Posterior cingulate gyrus (tissue), 11 donors: Measurements from ENCODE around the gene CEP97.
A peak's percentile ranks its signal among the peaks of the same experiment; 100 is the strongest.
"Not testable (repeated sequence)": the region's sequence is repeated elsewhere in the genome, so short reads cannot be mapped to it uniquely, and the experiment has no call there.

Experiments
- DNase-seq, 10 donors: peaks; one replicate each; pipeline versions ENCODE4 v3.0.0 to v3.0.0-alpha.2; 2020 to 2021; ENCODE audit warnings: mixed read lengths in 3 of 10
- intact Hi-C: fragments of 100-400 bp; cut with DNase I; formaldehyde crosslinking; loops from one replicate; pipeline ENCODE4 v1.15.1; 2023

The CEP97 gene

DNA sequence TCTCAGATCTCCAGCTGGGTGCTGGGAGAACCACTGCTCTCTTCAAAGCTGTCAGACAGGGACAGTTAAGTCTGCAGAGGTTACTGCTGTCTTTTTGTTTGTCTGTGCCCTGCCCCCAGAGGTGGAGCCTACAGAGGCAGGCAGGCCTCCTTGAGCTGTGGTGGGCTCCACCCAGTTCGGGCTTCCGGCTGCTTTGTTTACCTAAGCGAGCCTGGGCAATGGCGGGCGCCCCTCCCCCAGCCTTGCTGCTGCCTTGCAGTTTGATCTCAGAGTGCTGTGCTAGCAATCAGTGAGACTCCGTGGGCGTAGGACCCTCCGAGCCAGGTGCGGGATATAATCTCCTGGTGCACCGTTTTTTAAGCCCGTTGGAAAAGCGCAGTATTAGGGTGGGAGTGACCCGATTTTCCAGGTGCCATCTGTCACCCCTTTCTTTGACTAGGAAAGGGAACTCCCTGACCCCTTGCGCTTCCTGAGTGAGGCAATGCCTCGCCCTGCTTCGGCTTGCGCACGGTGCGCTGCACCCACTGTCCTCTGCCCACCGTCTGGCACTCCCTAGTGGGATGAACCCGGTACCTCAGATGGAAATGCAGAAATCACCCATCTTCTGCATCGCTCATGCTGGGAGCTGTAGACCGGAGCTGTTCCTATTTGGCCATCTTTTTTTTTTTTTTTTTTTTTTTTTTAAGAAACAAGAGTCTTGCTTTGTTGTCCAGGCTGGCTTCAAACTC, 29.1 kb downstream of the CEP97 start:
- DNase-seq, intact Hi-C loops: not testable (repeated sequence)

DNA sequence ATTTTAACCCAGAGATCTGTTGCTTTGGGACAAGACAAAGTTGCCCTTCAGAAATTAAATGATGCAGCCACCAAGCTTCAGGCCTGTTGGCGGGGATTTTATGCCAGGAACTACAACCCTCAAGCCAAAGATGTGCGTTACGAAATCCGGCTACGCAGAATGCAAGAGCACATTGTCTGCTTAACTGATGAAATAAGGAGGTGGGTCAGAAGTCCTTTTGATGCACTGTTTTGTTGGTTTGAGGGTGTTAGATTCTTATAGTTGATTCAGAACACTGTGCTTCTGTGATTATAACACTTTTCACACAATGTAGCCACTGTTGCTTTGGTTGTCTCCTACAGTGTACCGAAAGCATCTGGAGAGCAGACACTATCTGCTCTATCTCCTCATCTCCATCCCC, 33.8 kb downstream of the CEP97 start:
- intact Hi-C loops = no loop called here
- DNase-seq = peak in 1 of 10 donors; percentile 22

DNA sequence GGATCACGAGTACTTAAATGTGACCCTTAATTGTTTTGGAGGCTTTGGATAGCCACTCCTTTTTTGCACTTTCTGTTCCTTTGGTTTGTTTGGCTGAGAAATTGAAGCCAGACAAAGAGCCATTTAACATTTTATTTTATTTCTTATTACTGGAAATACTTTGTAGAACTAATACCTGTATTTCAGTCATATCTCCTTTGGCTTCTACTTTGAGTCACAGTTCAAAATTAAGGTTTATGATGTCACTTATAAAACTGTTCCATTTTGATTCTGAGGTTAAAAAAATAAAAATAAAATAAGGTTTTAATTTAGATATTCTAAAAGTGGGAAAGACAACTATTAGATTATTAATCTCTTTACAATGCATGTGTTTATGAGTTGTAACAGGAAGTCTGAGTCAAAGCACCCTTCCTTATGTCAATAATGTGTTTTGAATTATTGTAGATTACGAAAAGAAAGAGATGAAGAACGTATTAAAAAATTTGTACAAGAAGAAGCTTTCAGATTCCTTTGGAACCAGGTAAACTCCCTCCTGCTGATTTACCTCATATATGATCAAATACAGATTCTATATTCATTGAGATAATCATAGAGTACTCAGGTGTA, 37.7 kb downstream of the CEP97 start:
- no peak for DNase-seq
- intact Hi-C loops = no loop called here

GRCh38 chr3:101777745-101778281, 53.4 kb downstream of the CEP97 start:
- intact Hi-C loops = loop anchor here (2.0 to 5.0 kb wide), 2 partner anchors 53 to 91 kb away; partner anchors contain the start of genes CEP97 and RPL24
- not testable (repeated sequence) for DNase-seq

- intact Hi-C loops = loop anchor here (2.0 to 5.0 kb wide), 2 partner anchors 54 to 91 kb away; partner anchors contain the start of genes CEP97 and RPL24
- no peak for DNase-seq
These were observed 54.1 kb downstream of the CEP97 start for GRCh38 chr3:101778385-101779046.

GRCh38 chr3:101779047-101779821, 54.8 kb downstream of the CEP97 start, which contains the start of gene NXPE3:
Gene NXPE3 (plus strand): TSS chr3:101779211. CDS start chr3:101785597, 6,386 bp downstream.
- intact Hi-C loops = loop anchor here (2.0 to 5.0 kb wide), 2 partner anchors 54 to 92 kb away; partner anchors contain the start of genes CEP97 and RPL24
- DNase-seq = peak; percentile 93 to 100 (median 97)

DNA sequence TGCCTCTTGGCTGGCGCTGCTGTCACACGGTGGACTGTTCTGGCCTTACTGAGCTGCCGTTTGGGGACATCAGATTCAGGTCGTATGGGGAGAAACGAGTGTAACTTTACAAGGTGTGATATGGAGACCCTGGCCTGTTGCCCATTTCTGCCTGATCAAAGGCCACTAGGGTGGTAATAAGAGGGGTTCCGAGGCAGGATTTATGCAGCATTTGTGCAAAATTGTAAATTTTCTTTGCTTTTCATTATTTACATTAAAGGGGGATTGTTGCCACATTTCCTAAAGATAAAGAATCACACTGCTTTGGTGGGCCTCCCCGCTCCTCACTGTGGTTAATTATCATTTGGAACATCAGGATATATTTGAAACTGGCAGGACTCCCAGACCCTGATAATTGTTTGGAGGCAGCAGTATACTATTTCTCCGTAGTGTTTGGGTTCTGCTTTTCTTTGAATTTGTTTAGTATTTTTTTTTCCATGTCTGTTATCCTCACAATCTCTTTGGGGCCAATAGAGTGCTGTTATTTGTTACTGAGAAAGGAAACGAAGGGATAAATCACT, 55.5 kb downstream of the CEP97 start:
- no peak for DNase-seq
- intact Hi-C loops = loop anchor here (2.0 to 5.0 kb wide), 2 partner anchors 55 to 93 kb away; partner anchors contain the start of genes CEP97 and RPL24

- intact Hi-C loops = no loop called here
- peak in 5 of 10 donors; percentile 21 to 87 (median 42) for DNase-seq
These were observed 56.2 kb downstream of the CEP97 start for GRCh38 chr3:101780661-101781060.

GRCh38 chr3:101781166-101781565, 56.8 kb downstream of the CEP97 start:
- no peak for DNase-seq
- intact Hi-C loops = no loop called here

DNA sequence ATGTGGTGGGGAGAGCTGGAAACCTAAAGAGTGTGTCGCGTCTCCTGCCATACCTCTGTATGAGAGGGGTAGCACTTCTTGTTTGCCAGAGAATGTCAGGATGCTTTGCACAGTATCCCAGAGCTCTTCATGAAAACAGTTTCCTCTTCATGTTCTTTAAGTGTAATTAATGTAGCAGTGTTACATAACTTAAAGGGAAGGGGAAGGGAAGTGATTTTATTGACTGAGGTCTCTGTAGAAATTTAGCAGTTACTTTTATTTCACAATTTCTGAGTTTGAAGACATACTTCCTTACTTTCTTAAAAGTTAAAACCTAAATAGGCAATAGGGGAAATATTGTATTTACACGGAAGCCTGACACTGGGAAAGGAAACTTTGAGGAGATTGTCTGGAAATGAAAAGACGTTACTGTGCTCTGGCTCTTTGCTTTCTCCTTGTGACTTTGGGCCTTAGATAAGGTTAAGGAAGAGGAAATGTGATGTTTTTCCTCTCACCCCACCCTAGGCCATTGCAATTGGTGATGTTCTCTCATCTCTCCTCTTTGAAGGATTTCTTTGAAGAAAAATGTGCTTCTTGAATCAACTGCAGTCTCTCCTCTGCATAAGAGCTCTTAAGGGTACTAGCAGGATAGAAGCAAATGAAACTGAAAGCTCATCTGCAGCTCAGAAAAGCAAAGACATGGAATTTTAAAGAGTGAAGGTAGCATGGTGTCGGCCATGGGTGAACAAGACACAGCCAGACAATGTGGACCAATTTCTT, 60.6 kb downstream of the CEP97 start:
- intact Hi-C loops = no loop called here
- DNase-seq = no peak

DNA sequence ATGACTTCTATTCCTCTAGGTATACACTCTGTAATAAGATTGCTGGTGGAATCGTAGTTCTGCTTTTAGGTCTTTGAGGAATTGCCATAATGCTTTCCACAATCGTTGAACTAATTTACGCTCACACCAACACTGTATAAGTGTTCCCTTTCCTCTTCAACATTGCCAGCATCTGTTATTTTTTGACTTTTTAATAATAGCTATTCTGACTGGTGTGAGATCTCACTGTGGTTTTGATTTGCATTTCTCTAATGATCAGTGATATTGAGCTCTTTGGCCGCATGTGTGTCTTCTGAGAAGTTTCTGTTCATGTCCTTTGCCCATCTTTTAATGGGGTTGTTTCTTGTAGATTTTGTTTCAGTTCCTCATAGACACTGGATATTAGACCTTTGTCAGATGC, 67.4 kb downstream of the CEP97 start:
- no peak for DNase-seq
- intact Hi-C loops = no loop called here

GRCh38 chr3:101796077-101796680, 71.8 kb downstream of the CEP97 start:
- no peak for DNase-seq
- intact Hi-C loops = no loop called here

GRCh38 chr3:101801174-101801573, 76.8 kb downstream of the CEP97 start:
- intact Hi-C loops = loop anchor here (5.0 kb wide), 1 partner anchor 736 kb away; no protein-coding TSS in a partner anchor
- no peak for DNase-seq

DNA sequence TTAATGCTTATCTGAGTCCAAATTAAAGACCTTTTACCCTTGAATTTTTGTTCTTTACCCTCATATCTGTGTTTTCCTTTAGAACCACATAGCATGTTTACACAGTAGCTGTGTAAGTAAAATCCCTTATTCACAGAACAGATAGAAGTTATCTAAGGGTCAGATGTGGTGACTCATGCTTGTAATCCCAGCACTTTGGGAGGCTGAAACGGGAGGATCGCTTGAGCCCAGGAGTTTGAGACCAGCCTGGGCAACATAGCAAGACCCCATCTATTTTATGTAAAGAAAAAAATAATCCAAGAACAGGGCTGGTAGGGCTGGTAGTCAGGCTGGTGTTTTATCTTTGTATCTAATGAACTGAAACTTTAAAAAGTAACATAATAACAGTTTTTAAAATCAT, 77.8 kb downstream of the CEP97 start:
- intact Hi-C loops = loop anchor here (5.0 kb wide), 1 partner anchor 735 kb away; no protein-coding TSS in a partner anchor
- DNase-seq = no peak

DNA sequence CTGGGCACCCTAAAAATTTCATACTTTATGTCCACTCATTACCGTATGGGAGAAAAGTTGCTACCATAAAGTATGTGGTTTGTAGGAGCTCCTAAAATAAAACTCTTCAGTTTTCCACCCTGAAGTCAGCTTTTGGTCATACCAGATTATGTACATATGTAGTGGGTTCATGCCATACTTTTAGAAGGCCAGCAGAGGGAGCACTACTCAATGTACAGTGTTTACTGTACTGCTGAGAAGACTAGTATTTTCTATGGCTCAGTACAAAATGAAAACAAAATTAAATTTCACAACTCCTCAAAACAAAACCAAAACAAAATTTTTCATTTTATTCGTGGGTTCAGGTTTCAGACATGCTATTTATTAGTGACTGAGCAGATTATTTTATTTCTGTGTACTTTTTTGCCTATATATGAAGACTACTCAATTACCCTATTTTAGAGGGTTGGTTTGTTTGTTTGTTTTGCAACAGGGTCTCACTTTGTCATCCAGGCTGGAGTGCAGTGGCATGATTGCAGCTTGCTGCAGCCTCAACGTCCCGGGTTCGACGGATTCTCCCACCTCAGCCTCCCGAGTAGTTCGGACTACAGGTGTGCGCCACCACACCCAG, 78.9 kb downstream of the CEP97 start:
- intact Hi-C loops = loop anchor here (5.0 kb wide), 1 partner anchor 734 kb away; no protein-coding TSS in a partner anchor
- peak in 3 of 10 donors; percentile 30 to 61 (median 42) for DNase-seq

GRCh38 chr3:101803939-101804338, 79.5 kb downstream of the CEP97 start:
- intact Hi-C loops = loop anchor here (5.0 kb wide), 1 partner anchor 733 kb away; no protein-coding TSS in a partner anchor
- no peak for DNase-seq

- DNase-seq = no peak
- intact Hi-C loops = no loop called here
These were observed 82.1 kb downstream of the CEP97 start for GRCh38 chr3:101806491-101806890.

GRCh38 chr3:101807888-101808287, 83.5 kb downstream of the CEP97 start:
- intact Hi-C loops = loop anchor here (2.0 kb wide), 1 partner anchor 417 kb away; no protein-coding TSS in a partner anchor
- DNase-seq = no peak
